ENCODE data around the gene PRKRIP1. TPM values are rescaled to one million over a fixed set of nuclear protein-coding genes. Genes with fewer than 3 reads are reported as not detected.
"Not testable (repeated sequence)": the region's sequence is repeated elsewhere in the genome, so short reads cannot be mapped to it uniquely, and the experiment has no call there.

PRKRIP1 gene
- total RNA-seq, 6 donors from 2014 or later, result 17.8 to 80.7 (median 23.0) TPM

DNA sequence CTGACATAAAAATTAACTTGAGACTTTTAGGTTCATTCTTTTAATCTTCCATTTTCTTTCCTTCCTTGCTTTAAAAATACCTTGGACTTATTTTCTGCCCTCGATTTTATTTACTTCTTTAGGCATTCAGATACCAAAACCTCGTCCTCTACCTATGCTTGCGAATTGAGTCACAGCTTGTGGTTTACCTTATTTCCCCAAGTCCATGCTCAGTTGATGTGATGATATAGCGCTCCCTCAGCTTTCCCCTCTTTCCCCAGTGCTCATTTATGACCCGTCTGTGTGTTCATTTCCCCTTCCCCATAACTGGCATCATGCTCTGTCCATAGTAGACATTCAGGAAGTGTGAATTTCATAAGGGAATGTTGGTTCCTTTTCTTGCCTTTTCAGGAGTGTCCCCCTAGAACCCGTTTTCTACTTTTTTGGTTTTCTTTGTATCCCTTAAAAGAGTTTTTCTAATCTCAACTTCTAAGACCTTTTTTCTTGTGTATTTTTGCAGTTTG is 19.1 kb upstream of the PRKRIP1 start:
- Histone ChIP-seq H3K4me1 (peaks cover 0 to 3% (median 0%) of the 10 kb centered on the region in 4 donors), H3K27ac (no peak overlapping the region), H3K4me3 (no peak overlapping the region), H3K27me3 (no peaks in the 10 kb centered on the region), H3K9me3 (no peaks in the 10 kb centered on the region), H3K36me3 (peaks cover 0 to 55% (median 24%) of the 10 kb centered on the region in 4 donors)
- DNase-seq (no peak), ATAC-seq (ENCODE audit: low FRiP score in 2 of 2) (peak in 1 of 2 donors; percentile 24)
- TF ChIP-seq, protein P1, sequence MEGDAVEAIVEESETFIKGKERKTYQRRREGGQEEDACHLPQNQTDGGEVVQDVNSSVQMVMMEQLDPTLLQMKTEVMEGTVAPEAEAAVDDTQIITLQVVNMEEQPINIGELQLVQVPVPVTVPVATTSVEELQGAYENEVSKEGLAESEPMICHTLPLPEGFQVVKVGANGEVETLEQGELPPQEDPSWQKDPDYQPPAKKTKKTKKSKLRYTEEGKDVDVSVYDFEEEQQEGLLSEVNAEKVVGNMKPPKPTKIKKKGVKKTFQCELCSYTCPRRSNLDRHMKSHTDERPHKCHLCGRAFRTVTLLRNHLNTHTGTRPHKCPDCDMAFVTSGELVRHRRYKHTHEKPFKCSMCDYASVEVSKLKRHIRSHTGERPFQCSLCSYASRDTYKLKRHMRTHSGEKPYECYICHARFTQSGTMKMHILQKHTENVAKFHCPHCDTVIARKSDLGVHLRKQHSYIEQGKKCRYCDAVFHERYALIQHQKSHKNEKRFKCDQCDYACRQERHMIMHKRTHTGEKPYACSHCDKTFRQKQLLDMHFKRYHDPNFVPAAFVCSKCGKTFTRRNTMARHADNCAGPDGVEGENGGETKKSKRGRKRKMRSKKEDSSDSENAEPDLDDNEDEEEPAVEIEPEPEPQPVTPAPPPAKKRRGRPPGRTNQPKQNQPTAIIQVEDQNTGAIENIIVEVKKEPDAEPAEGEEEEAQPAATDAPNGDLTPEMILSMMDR (IDR thresholded peaks at IDR 0.05), result no peak
- TF ChIP-seq POLR2AphosphoS5 (IDR thresholded peaks at IDR 0.05), result no peak
- TF ChIP-seq POLR2A (IDR thresholded peaks at IDR 0.05), result no peak
- no peak for TF ChIP-seq EP300 (IDR thresholded peaks at IDR 0.05)
- WGBS, 2 donors, result 70 to 77% methylated on average over 5 to 6 of the region's 6 CpGs

DNA sequence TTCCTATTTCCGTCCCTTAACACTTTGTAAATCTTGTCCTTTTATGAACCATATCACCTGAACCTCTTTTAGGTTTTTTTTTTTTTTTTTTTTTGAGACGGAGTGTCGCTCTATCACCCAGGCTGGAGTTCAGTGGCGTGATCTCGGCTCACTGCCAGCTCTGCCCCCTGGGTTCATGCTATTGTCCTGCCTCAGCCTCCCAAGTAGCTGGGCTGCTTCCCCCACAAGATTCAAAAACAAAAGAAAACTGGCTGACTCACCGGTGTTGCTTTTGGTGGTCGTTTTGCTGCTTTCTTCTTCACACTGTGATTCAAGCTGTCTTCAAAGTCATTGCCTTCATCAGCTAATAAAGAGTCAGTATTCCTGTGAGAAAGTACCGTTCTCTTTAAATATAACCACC is 15.3 kb upstream of the PRKRIP1 start:
- H3K4me1 ChIP-seq; H3K27me3 ChIP-seq; H3K4me3 ChIP-seq; DNase-seq; ATAC-seq (ENCODE audit: low FRiP score in 2 of 2); H3K9me3 ChIP-seq: not testable (repeated sequence)
- Histone ChIP-seq H3K27ac (peak overlapping the region in 1 of 4 donors; percentile 61), H3K36me3 (peaks cover 0 to 50% (median 24%) of the 10 kb centered on the region in 4 donors)
- 75 to 87% methylated on average over 8 of the region's 8 CpGs for WGBS, 2 donors

DNA sequence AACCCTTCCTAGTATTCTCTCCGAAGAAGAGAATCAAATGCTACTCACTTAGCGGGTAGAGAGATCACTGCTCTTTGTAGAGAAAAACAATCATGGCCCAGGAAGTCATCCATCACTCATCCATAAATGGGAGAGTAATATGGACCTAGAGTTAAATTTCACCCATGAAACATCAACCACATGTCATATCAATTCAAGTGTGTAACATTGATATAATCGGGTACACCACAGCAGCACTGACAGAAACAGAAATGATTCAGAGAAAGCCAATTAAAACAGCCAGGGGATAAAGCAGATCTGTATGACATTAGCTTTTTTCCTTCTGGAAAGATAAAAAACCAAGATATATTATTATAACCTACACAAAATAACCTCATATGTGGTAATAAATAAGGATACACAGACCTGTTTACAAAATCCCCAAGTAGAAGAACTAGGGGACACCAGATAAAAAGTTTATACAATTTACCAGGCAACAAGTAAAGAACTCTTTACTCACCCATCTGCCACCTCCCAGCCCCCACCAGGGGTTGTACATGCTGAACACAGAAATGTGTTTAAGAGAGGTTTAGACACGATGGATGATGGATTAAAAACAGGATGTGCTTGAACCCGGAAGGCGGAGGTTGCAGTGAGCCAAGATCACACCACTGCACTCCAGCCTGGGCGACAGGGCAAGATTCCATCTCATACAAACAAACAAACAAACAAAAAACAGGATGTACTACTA is 14.3 kb upstream of the PRKRIP1 start:
- H3K4me1 ChIP-seq; H3K27me3 ChIP-seq; H3K4me3 ChIP-seq; DNase-seq; ATAC-seq (ENCODE audit: low FRiP score in 2 of 2); H3K9me3 ChIP-seq: not testable (repeated sequence)
- H3K27ac ChIP-seq, result peak overlapping the region in 2 of 4 donors; percentile 16 to 61
- H3K36me3 ChIP-seq, result peaks cover 0 to 49% (median 24%) of the 10 kb centered on the region in 4 donors
- 66 to 72% methylated on average over 6 to 7 of the region's 7 CpGs for WGBS, 2 donors

DNA sequence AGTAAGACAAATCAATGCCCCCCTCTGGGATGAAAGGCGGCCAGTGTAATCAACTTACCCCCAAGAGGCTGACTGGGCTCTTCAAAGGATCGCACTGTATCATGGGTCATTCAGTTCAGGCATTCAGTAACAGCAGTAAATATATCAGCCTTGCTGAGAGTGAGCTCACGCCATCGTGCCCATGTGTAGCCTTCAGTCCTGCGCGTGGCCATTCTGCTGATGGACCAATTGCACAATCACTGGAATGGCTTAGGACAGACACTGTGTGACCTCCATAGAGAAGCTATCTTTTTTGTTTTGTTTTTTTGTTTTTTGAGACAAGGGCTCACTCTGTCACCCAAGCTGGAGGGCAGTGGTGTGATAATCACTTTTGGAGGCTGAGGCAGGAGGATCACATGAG is 9.1 kb upstream of the PRKRIP1 start:
- no peaks in the 10 kb centered on the region for H3K9me3 ChIP-seq
- H3K27me3 ChIP-seq, result no peaks in the 10 kb centered on the region
- no peak for DNase-seq
- H3K36me3 ChIP-seq, result peaks cover 0 to 18% (median 5%) of the 10 kb centered on the region in 4 donors
- H3K4me3 ChIP-seq, result no peak overlapping the region
- ATAC-seq (ENCODE audit: low FRiP score in 2 of 2), result no peak
- TF ChIP-seq EP300 (IDR thresholded peaks at IDR 0.05), result no peak
- TF ChIP-seq POLR2AphosphoS5 (IDR thresholded peaks at IDR 0.05), result no peak
- TF ChIP-seq POLR2A (IDR thresholded peaks at IDR 0.05), result no peak
- TF ChIP-seq, protein P1 (IDR thresholded peaks at IDR 0.05), result no peak
- no peak overlapping the region for H3K27ac ChIP-seq
- 94 to 98% methylated on average over 6 of the region's 6 CpGs for WGBS, 2 donors
- no peaks in the 10 kb centered on the region for H3K4me1 ChIP-seq

GRCh38 chr7:102389810-102390209 is 6.4 kb upstream of the PRKRIP1 start:
- Histone ChIP-seq H3K9me3 (no peaks in the 10 kb centered on the region), H3K27me3 (no peaks in the 10 kb centered on the region), H3K4me1 (no peaks in the 10 kb centered on the region), H3K27ac (no peak overlapping the region), H3K4me3 (no peak overlapping the region), H3K36me3 (peaks cover 0 to 24% (median 5%) of the 10 kb centered on the region in 4 donors)
- 78 to 97% methylated on average over 3 of the region's 3 CpGs for WGBS, 2 donors
- no peak for ATAC-seq (ENCODE audit: low FRiP score in 2 of 2)
- TF ChIP-seq EP300 (IDR thresholded peaks at IDR 0.05), result no peak
- TF ChIP-seq POLR2A (IDR thresholded peaks at IDR 0.05), result no peak
- TF ChIP-seq, protein P1 (IDR thresholded peaks at IDR 0.05), result no peak
- TF ChIP-seq POLR2AphosphoS5 (IDR thresholded peaks at IDR 0.05), result no peak
- no peak for DNase-seq
